NCI-H526 treated with DMSO at 0.1 percent for 48 hours (cell line): ENCODE measurements around the gene GHRL.

Experiments used
- DNase-seq: peaks from one replicate; lab custom pipeline; 2025; lab: John Stamatoyannopoulos, UW

The GHRL gene

GRCh38 chr3:10292505-10293419, at the start of gene GHRL:
GHRL (minus strand) TSS chr3:10292947; CDS start chr3:10290180, 2,767 bp downstream.
- no peak for DNase-seq

GRCh38 chr3:10341901-10342398, 49.2 kb upstream of the GHRL start:
- no peak for DNase-seq

GRCh38 chr3:10340476-10340875, 47.7 kb upstream of the GHRL start:
- DNase-seq: no peak

GRCh38 chr3:10340046-10340445, 47.3 kb upstream of the GHRL start:
- no peak for DNase-seq

- no peak for DNase-seq
Observed at GRCh38 chr3:10339376-10339955, 46.7 kb upstream of the GHRL start.

GRCh38 chr3:10338591-10339353, 46.0 kb upstream of the GHRL start:
- no peak for DNase-seq

- no peak for DNase-seq
Observed at GRCh38 chr3:10338164-10338470, 45.4 kb upstream of the GHRL start.

GRCh38 chr3:10337323-10338163, 44.8 kb upstream of the GHRL start:
- DNase-seq: no peak

- DNase-seq: no peak
Observed at GRCh38 chr3:10336761-10337160, 44.0 kb upstream of the GHRL start.

GRCh38 chr3:10335871-10336622, 43.3 kb upstream of the GHRL start:
- no peak for DNase-seq

GRCh38 chr3:10335190-10335738, 42.5 kb upstream of the GHRL start:
- no peak for DNase-seq

- no peak for DNase-seq
Observed at GRCh38 chr3:10334459-10334858, 41.7 kb upstream of the GHRL start.

GRCh38 chr3:10334042-10334441, 41.3 kb upstream of the GHRL start:
- no peak for DNase-seq

- no peak for DNase-seq
Observed at GRCh38 chr3:10333349-10333650, 40.6 kb upstream of the GHRL start.

GRCh38 chr3:10332481-10333348, 40.0 kb upstream of the GHRL start:
- no peak for DNase-seq

- no peak for DNase-seq
Observed at GRCh38 chr3:10331320-10331719, 38.6 kb upstream of the GHRL start.

- DNase-seq: no peak
Observed at GRCh38 chr3:10330319-10330718, 37.6 kb upstream of the GHRL start.

GRCh38 chr3:10329495-10330015, 36.8 kb upstream of the GHRL start:
- DNase-seq: no peak

- no peak for DNase-seq
Observed at GRCh38 chr3:10328460-10329071, 35.8 kb upstream of the GHRL start.
